Stimulated activated CD8-positive, alpha-beta memory T cell treated with anti-CD3 and anti-CD28 coated beads, Interleukin-4, amount 100 ng/mL, for 48 hours (primary cell): ENCODE data around the gene WDR46.

Source experiments
- DNase-seq: peaks from one replicate; pipeline ENCODE4 v3.0.0-alpha.2; 2020

The WDR46 gene, protein sequence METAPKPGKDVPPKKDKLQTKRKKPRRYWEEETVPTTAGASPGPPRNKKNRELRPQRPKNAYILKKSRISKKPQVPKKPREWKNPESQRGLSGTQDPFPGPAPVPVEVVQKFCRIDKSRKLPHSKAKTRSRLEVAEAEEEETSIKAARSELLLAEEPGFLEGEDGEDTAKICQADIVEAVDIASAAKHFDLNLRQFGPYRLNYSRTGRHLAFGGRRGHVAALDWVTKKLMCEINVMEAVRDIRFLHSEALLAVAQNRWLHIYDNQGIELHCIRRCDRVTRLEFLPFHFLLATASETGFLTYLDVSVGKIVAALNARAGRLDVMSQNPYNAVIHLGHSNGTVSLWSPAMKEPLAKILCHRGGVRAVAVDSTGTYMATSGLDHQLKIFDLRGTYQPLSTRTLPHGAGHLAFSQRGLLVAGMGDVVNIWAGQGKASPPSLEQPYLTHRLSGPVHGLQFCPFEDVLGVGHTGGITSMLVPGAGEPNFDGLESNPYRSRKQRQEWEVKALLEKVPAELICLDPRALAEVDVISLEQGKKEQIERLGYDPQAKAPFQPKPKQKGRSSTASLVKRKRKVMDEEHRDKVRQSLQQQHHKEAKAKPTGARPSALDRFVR

DNA sequence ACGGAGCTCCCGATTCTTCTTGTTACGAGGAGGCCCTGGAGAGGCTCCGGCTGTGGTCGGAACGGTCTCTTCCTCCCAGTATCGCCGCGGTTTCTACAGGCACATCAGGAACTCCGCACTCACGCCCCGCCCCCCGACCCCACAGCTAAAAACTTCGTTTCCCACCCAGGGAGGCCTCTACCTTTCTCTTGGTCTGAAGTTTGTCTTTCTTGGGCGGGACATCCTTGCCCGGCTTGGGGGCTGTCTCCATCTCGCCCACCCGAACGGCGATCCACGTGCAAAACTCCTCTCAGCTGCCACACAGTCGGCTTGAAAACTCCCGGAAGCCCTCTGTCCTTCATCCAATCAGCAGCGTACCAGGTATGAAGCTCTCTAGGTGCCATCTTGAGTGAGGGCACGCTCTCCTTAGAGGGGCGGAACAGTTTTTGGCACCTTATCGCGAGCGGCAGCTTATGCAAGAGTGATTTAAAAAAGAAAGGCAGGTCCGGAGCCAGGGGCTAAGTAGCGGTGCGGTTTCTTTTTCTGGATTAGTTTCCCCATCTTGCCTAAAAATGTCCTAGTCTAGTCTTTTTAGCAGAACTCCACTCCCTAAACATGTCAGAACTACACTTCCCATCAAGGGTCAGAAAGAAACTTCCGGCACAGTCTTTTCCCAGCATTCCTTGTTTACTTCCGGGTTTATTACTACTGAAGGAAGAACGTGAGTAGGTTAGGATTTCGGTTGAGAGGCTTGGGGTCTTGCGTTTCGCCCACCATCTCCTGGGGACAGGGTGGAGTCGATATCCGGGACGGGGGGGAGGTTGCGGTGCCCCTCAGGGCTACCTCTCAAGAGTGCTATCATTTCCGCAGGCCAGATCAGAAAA lies at the start of gene WDR46, which contains the start of gene PFDN6:
Gene WDR46 (minus strand): TSS at position 319 of the 863 bp plus-strand sequence. CDS start 69 bp downstream, at position 250.
Gene PFDN6 (plus strand): TSS at position 681 of the 863 bp plus-strand sequence. CDS start 256 bp downstream, outside the sequence.
- peak; percentile 83 for DNase-seq

DNA sequence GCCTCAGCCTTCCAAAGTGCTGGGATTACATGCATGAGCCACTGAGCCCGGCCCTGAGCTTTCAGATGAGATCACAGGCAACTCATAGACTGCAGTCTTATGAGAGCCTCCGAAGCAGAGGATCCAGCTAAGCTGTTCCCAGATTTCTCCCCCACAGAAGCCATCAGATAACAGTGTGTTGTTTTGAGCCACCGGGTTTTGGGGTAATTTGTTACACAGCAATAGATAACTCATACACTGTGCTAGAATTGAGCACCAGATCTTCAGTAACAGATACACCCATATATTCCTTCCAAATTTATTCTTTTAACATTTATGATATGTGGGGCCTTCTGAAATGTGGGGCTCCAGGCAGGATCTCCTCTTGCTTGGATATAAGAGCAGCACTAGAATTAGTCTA lies 47.5 kb upstream of the WDR46 start:
- no peak for DNase-seq

DNA sequence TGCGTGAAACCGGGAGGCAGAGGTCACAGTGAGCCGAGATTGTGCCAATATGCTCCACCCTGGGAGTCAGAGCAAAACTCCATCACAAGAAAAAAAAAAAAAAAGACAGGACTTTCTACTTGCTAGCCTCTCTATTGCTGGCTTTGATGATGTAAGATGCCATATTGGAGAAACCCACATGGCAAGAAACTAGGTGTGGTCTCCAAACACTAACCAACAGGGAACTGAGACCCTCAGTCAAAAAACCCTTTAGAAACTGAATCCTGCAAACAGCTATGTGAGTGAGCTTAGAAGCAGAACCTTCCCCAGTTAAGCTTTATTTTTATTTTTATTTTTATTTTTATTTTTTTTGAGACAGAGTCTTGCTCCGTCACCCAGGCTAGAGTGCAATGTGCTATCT lies 46.9 kb upstream of the WDR46 start:
- DNase-seq = no peak

DNA sequence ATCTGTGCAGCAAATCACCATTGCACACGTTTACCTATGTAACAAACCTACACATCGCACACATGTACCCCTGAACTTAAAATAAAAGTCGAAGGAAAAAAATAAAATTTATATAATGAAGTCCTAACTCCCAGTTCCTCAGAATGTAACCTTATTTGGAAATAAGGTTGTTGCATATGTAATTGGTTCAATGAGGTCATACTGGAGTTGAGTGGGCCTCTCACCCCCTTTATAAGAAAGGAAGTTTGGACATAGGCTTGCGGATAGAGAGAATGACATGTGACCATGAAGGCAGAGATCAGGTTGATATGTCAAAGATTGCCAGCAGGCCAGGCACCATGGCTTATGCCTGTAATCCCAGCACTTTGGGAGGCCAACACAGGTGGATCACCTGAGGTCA lies 44.6 kb upstream of the WDR46 start:
- DNase-seq = no peak

DNA sequence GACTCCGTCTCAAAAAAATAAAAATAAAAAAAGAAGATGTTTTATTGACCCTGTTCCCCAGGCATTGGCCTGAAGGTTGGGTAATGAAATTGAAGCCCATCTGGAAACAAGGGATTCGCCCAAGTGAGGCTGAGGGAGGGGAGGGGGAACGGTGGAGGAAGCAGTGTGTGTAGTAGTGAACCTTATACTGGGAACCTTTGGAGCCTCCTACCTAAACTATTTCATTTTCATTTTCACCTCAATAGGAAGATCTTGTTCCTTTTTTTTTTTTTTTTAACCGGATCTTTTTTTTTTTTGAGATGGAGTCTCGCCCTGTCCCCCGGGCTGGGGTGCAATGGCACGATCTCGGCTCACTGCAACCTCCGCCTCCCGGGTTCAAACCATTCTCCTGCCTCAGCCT lies 41.7 kb upstream of the WDR46 start:
- no peak for DNase-seq

DNA sequence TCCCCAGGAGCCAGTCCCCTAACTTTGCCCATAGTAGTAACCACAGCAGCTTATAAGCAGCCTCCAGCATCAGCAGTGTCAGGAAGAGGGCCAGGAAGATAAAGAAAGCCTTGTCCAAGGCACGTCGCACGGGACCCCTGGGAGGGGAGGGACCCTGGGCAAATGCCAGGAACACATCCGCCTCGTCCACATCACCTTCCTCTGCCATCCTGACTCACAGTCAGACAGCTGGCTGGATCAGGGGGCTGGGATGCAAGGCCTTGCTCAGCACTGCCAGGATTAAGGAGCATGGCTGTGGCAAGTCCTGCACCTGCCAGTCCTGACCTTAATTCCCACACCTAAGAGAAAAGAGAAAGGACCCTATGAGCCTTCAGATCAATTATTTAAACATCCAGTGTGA lies 40.0 kb upstream of the WDR46 start:
- DNase-seq = no peak

DNA sequence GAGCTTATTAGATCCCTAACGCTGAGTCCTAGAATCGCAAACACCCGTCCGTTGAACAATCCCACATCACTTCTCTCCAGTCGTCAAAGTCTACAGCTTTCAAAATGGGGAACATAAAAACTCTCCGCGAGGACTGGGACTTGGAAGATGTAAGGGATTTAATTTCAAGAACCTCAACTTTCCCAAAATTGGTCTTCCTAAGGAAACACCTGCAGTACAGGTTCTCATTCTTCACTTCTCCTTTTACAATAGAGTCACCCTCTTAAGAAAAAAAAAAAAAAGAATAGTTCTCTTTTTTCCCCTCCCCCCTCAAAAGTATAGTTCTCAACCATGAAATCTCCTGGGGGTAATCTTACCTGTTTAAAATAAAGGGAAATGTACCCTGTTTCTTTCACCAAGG lies 35.1 kb upstream of the WDR46 start:
- DNase-seq = no peak

DNA sequence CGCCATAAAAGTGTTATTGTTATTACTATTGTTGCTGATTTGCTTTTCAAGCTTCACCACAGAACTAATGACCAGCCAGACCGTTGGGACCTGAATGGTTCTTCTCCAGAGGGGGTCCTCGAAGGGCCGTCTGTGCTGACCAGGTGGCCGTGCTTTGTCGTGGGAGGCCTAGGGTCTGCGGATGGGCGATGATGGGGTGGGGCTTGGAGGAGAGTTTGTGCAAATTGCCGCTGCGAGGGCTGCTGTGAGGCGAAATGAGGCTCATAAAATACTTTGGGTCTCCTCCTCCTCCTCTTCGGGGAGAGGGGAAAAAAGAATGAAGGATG lies 34.5 kb upstream of the WDR46 start:
- DNase-seq = no peak

DNA sequence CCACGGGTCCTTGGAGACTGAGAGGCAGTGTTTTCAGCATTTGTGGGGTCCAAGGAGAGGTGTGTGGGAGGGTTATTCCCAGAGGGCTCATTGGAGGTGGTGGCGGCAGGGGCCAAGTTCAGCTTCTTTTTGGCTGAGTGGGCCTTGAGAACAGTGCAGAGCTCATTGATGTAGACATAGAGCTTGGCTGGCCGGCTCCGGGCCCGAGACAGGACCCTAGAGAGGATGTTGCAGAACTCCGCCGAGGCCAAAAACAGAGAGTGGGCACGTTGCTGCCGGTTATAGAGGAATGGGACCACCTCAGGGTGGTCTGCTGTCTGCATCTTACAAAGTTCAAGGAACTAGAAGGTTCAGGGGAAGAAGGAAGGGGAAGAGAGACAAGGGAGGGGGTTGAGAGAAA lies 32.2 kb upstream of the WDR46 start:
- no peak for DNase-seq

DNA sequence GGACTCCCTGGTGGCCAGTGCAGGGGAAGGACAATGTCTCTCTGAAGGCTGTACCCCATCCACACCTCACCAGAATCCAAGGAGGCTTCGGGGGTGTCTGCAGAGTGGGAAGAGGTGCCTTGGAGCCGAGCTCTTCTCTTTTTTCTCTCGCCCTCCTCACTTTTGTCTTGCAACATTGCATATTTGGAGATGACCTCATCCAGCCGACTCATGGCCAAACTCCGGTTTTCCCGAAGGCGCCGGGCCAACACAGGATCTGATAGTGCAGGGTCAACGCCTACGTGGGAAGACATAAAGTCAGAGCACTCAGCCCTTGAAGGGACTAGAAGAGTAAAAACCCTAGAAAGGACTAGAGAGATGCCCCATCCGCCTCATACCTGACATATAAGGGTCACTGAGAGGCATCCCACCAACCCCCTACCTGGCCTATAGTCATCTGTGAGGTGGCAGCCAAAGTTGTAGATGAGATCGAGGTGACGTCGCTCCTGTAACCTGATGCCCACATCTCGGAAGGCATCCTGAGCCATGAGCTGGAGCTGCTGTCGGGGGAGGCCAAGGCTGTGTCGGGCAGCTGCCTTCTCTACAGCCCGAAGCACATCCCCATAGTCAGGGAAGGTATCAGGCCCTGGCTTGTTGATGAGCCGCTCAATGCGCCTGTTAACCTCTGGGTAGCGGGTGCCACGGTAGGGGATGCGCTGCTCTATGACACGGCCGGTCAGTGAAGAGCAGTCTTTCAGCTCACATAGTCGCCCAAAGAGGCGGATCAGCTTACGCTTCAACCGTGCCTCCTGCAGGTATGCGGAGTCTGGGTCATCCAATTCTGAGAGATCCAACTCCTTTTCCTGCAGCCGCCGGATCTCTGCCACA lies 31.5 kb upstream of the WDR46 start:
- no peak for DNase-seq

DNA sequence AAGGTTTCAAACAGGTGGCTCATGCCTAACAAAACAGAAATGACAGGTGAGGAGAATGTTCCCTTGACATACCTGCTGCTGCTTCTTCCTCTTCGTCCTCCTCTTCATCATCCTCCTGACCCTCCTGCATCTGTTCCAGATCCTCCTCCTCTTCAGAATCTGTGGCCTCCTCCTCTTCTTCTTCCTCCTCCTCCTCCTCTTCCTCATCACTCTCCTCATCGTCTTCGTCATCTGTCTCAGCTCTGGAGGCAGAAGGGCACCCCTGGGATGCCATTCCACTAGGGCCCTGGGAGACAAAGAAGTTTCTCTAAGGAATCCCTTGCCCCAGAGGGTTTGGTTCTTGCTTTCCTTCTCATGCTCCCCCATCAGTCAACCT lies 30.9 kb upstream of the WDR46 start:
- no peak for DNase-seq

DNA sequence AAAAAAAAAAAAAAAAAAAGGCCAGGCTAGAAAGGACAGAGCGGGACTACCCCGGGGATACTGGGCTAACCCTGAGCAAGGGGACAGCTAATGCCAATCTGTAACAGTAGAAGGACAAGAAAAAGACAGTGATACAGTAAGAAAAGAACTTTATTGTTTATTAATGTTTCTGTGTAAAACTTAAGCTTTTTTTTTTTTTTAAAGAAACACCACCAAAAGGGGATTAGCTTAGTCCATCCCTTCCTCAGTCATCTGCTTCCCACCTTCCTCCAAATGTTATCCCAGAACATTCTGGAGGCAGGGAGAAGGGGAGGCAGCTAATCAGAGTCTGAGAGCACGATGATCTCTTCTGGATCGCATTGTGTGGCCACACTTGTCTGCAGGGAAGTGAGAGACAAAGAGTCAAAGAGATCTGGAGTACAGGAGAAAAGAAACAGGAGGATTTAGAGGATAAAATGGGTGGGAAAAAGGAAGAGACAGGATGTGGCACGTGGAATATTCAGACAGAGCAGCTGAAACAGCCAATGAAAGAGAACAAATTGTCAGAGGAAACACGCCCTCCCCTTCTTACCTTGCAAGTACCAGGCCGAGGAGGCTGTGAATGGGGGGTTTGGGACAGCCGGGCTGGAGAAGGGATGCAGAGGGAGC lies 29.5 kb upstream of the WDR46 start:
- DNase-seq = no peak

DNA sequence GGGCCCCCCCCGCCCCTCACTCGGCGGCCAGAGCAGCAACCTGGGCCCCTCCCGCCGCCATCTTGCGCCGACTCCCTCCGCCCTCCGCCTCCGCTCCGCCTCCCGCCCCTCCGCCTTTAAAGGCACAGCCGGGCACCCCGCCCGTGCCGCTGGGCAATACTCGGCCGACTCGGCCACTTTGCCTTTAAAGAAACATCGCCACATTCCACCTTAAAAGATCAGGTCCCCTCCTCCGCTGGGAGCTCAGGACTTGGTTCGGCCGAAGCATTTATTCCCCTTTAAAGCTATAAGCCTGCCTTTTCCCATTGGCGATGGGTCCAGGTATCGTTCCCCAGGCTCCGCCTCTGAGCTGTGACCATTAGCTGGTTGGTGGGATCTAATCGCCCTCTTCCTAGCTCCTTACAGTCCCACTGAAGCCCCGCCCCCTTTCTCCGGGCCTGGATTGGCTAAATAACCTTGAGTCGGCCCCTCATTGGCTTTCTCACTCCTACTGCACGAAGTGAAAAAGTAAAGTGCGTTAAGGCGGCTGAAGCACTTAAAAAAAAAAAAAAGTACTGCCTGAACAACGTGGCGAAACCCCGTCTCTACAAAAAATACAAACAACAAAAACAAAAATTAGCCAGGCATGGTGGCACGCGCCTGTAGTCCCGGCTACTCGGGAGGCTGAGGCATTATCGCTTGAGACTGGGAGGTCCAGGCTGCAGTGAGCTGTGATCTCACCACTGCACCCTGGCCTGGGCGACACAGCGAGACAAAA lies 28.8 kb upstream of the WDR46 start, which contains the start of gene ZBTB22:
Gene ZBTB22 (minus strand): TSS at position 76 of the 757 bp plus-strand sequence. CDS start 828 bp downstream, outside the sequence.
- DNase-seq = peak; percentile 98

DNA sequence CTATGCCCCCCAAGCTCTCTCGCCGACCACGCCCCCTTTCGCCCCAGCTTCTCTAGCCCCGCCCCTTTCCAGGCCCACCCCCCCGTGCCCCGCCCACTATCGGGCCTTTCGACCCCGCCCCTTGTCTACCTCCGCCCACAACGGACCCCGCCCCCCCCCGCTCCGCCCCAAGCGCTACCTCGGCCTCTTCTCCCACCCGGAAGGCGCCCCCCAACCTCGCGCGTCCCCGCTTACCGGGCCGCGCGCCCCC lies 28.3 kb upstream of the WDR46 start:
- DNase-seq = peak; percentile 82

DNA sequence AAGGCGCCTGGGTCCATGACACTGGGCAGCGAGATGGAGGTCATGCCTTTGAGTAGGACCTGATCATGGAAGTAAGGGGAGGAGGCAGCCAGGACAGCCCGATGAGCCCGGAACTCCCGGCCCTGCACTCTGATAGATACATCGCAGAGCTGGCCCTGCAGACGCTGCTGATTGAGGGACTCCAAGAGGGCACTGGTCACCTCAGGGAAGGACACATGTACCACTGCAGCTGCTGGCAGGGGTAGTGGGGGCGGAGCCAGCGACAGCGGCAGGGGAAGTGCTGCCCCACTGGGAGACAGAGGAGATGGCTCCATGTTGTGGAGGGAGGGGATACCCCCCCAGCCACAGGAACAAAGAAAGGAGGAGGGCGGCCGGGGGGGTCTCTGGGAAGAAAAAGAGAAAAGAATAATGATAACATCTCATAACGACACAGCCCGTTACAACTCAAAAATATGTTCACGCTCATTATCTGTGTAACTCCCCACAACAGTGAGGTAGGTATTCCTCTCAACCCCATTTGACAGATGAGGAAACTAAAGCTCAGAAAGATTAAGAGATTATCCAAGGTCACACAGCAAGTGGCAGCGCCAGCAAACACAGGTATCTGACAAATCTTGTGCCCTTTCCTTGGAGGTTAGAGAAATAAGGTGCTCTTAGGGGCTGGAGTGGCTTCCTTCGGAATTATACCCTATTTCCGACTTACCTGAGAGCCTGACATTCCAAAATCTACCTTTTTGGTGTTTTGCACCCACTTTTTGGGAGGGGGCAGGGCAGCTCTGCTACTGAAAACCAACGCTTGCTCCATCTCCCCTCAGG lies 27.8 kb upstream of the WDR46 start:
- DNase-seq = no peak

DNA sequence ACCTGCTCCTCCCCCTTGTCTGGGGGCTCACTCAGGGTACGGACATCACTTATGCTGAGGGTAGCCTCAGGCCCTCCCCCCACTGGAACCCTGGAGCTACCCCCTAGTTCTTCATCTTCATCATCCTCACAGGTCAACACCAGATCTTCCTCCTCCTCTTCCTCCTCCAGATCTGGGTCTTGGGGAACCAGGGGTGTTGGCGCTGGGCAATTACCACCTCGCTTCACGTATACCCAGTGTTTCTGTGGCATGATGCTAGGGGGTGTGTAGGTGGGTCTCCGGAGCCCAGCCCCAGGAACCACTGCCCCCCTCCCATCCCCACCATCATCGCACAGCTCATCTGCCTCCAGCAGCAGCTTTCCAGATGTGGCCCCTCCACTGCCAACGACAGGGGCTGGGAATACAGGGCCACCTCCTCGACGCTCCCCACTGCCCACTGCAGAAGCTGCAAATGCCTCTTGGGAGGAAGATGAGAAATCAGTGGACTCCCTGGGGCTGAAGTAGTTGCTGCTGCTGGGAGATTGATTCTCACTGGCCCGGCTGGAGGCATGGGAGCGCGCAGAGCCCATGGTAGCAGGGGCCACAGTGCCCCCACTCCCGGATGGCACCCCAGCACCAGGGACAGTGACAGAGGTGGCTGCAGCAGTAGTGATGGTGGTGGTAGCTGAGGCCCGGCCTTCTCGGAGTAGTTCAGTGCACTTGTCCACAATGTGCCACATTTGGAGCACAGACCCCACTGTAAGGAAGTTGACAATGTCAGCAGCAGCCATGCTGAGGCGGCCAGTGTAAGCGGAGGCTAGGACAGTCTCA lies 27.0 kb upstream of the WDR46 start:
- DNase-seq = no peak

DNA sequence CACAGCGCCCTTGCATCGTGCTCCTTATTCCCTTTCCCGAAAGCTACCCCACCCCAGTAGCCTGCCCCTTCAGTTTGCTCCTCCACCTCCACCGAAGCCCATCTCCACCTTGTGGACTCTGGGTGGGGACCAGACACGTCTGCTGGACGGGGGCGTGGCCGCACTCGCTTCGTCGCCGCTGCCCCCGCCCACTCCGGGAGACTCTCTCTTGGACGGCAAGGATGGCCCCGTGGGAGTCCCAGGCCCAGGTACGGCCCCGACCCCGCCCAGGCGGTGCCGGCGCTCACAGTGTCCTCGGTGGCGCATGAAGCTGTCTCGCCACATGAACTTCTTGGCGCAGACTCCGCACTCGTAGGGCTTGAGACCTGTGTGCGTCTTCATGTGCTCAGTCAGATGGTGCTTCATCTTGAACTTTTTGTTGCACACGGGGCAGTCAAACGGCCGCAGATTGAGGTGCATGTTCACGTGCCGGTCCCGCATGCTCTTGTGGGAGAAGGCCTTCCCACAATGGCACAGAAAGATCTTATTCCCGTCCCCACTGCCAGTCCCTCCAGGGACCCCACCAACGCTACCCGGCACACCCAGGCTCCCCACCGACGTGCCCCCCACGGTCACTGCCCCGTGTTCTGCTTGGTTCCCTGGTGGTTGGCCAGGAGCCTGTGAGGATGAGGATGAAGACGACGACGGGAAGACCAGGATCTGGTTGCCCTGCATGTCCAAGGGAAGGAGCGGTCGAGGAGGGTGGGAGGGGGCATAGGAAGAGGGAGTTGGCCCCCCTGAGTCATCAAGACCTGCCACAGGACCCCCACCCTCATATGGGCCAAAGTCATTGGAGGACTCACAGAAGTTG lies 26.1 kb upstream of the WDR46 start:
- peak; percentile 39 for DNase-seq

DNA sequence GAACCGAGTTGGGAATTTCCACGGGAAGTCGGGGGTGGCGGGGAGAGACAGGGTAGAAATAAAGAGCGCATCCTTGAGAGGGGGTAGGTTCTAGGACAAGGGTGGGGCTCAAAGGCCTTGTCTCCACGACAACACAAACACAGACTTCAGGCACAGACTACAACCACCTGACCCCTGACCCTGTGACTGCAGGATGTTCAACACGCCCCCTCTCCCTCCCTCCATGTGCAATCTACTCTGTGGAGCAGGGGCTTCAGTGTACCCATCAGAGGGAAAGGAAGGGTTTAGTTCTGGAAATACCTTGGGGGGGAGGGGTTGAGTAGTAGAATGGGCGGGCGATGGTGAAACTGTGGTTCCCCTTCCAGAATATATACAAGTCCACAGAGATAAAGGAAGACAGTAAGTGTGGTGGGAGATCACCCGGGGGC lies 25.5 kb upstream of the WDR46 start:
- DNase-seq = peak; percentile 73
